OCI-LY1 (cell line): Measurements from ENCODE around the gene ANO4.

Experiments
- CTCF ChIP-seq: fragments of 200-600 bp; sonication (generic), shearing (Covaris generic); IDR thresholded peaks from 2 replicates; pipeline ENCODE4 v1.5.1; 2017; ENCODE audit warnings: mild to moderate bottlenecking, antibody characterized with exemption, low read length, moderate library complexity, mixed read lengths
- EZH2 ChIP-seq: fragments of 200-600 bp; sonication (generic), shearing (Covaris generic); IDR thresholded peaks from 2 replicates; pipeline ENCODE4 v1.8.0; 2017; ENCODE audit warnings: borderline replicate concordance, mixed run types, mild to moderate bottlenecking, antibody characterized with exemption, low read length, moderate library complexity, mixed read lengths

DNA sequence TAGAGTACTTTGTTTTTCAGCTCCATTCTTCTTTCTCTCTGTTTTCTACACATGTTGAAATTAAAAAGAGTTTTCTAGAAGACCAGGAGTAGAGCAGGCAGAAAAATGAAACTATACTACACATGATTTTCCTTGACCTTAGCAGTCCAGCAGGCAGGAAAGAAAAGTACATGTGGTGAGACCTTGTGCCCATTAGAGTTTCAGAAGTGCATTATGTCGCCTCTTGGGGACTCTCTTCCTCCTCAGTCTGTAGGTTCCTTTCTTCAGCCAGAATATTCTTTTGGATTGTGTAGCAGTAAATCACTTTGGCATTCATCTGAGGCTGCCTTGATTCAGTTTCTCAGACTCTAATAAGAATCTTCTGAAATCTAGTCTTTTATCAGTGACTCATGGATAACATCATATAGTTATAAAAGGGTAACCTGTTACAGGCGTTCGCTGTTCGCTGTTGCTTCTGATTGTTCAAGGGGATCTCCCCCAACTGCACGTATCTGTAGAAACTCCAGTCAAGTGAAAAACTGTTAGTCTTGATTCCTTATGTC lies 161.8 kb downstream of the ANO4 start:
- no peak for TF ChIP-seq CTCF
- TF ChIP-seq EZH2: no peak
